SK-N-SH treated with all-trans-retinoic acid at 6 μM for 48 hours (cell line): ENCODE measurements around the gene CYB5A.

ENCODE experiments used
- ESRRG ChIP-seq: fragments of 250-450 bp; sonication (Bioruptor Pico); IDR thresholded peaks from 2 replicates; pipeline ENCODE4 v1.6.1; 2021; ENCODE audit warnings: mild to moderate bottlenecking
- PPARA ChIP-seq: fragments of 250-450 bp; sonication (Bioruptor Pico); IDR thresholded peaks from 2 replicates; pipeline ENCODE4 v1.5.0; 2020; ENCODE audit warnings: mild to moderate bottlenecking, borderline replicate concordance
- TCF4 ChIP-seq: fragments of 250-450 bp; sonication (Bioruptor Pico); IDR thresholded peaks from 2 replicates; pipeline ENCODE4 v1.8.0; 2021; ENCODE audit warnings: mild to moderate bottlenecking, moderate library complexity, borderline replicate concordance
- ZC3H10 ChIP-seq: fragments of 250-450 bp; sonication (Bioruptor Pico); IDR thresholded peaks from 2 replicates; pipeline ENCODE4 v1.5.1; 2021; ENCODE audit warnings: mild to moderate bottlenecking, moderate library complexity
- ZNF565 ChIP-seq: fragments of 450-650 bp; formaldehyde crosslinking; conservative IDR thresholded peaks from 2 replicates; pipeline ENCODE4 v1.5.0; 2020; ENCODE audit warnings: low read depth, mild to moderate bottlenecking, moderate library complexity

DNA sequence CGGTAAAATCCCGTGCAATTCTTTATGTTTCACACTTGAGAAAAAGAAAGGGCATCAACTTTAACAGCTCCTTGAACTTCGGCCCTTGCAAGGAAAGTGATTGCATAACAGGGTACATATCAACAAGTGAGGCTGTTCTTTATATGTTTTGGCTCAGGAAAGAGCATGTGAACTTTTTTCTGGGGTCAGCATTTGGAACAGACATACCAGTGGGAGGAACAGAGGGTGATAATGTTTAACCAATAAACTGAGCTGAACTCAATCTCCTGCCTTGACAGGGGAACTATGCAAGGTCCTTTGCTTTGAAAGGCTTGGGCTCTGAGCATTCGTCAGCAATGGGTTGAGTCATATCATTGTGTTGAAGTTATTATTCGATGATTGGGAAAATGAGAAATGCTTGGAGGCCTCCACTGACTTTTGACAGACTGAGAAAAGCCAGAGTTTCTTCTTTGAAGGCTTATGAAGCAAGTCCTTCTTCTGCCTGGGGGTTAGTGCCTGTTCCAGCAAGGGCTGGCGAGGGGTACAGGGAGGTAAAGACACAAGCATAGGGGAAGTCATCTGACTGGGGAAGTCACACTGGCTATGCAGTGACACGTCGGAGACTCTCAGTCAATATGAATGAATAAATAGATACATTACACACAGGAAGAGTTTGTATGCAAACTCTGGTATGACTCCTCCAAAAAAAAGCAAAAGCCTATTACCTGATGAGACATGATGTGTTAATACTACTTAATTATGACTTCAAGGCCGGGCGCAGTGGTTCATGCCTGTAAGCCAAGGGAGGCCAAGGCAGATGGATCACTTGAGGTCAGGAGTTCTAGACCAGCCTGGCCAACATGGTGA is 57.2 kb downstream of the CYB5A start:
- TF ChIP-seq TCF4 (no peak), ZNF565 (CRISPR knock-in tag) (no peak), PPARA (no peak), ESRRG (CRISPR knock-in tag) (no peak), ZC3H10 (CRISPR knock-in tag) (no peak)
